Esophagus muscularis mucosa (tissue), 4 donors: ENCODE results near the gene PRKCE.
A peak's percentile ranks its signal among the peaks of the same experiment; 100 is the strongest.

ENCODE experiments used
- EP300 ChIP-seq: sonication (generic); formaldehyde crosslinking; IDR thresholded peaks from one replicate; pipeline ENCODE4 v1.6.1; 2017; ENCODE audit warnings: antibody characterized with exemption
- POLR2A ChIP-seq: fragments of 450-650 bp; IDR thresholded peaks from one replicate; pipeline ENCODE4 v1.6.1; 2017; ENCODE audit warnings: antibody characterized with exemption, moderate library complexity, mild to moderate bottlenecking, low read depth
- TF ChIP-seq, protein P1 (sequence below), 3 experiments: fragments of 200-600 bp in 2 of 3; fragments of 450-650 bp in 1 of 3; sonication (generic) in 2 of 3; IDR thresholded peaks; one replicate each; pipeline ENCODE4 v1.5.1; 2017 to 2019; ENCODE audit warnings: antibody characterized with exemption in 3 of 3, mild to moderate bottlenecking in 2 of 3, moderate library complexity in 1 of 3

DNA sequence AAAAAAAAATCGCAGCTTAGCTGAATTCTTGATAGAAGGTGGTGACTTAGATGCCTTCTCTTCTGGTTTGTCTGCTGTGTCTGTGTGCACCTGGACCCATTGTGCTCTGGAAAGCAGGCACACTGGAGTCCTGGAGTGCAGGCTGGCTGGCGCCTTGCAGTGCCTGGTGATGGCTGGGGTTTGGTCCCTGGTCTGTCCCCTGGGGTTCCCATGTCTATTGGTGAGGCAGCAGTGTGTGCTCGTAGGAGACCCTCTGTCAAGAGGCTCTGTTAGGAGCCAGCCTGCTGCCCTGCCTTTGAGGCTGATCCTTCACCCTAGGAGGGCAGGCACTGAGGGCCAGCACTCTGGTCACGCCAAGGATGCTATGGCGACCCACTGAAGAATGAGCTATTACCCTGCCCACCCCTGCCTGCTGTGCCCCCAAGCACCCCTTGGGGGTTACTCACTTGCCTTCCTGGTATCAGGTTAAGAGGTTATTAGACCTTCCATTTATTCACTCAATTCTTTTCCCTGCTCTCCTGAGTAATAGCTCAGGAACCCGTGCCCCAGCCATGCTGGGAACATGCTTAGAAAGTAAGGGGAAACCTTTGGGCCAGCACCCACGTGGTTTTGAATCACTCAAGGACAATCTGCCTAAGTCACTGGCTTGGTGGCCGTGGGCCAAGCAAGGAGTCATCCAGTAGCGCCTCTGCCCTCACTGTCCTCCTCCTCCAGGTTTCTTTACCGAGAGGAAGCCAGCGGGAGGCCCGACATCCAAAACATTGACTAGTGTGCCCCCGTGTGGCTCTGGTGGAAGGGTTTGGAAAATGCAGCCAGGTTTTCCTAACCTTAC lies 284.5 kb downstream of the PRKCE start:
- TF ChIP-seq, protein P1, sequence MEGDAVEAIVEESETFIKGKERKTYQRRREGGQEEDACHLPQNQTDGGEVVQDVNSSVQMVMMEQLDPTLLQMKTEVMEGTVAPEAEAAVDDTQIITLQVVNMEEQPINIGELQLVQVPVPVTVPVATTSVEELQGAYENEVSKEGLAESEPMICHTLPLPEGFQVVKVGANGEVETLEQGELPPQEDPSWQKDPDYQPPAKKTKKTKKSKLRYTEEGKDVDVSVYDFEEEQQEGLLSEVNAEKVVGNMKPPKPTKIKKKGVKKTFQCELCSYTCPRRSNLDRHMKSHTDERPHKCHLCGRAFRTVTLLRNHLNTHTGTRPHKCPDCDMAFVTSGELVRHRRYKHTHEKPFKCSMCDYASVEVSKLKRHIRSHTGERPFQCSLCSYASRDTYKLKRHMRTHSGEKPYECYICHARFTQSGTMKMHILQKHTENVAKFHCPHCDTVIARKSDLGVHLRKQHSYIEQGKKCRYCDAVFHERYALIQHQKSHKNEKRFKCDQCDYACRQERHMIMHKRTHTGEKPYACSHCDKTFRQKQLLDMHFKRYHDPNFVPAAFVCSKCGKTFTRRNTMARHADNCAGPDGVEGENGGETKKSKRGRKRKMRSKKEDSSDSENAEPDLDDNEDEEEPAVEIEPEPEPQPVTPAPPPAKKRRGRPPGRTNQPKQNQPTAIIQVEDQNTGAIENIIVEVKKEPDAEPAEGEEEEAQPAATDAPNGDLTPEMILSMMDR (IDR thresholded peaks at IDR 0.05), result peak; percentile 77 to 89 (median 83)
- TF ChIP-seq POLR2A (no peak), EP300 (no peak)
